OCI-LY7 (cell line): ENCODE data around the gene NFKB2. TPM values are rescaled to one million over a fixed set of nuclear protein-coding genes. Genes with fewer than 3 reads are reported as not detected.

Source experiments
- BruUV-seq: library from RNA; stranded (reverse); fragments of 400-500 nt; replicated peaks from 2 replicates; lab custom pipeline; 2021; lab: Mats Ljungman, UMichigan
- CTCF ChIA-PET: fragments of 300-600 bp; sonication (Branson Sonifier 250); formaldehyde crosslinking; loops from one replicate; lab custom pipeline; 2022; ENCODE audit warnings: antibody characterized with exemption; ENCODE audit not compliant: unreplicated experiment; lab: Charles Lee
- POLR2A ChIA-PET: fragments of 300-600 bp; sonication (Branson Sonifier 250); formaldehyde crosslinking; loops from one replicate; lab custom pipeline; 2022; ENCODE audit warnings: antibody characterized with exemption; lab: Charles Lee
- DNase-seq: peaks from one replicate; pipeline ENCODE4 v3.0.0-alpha.2; 2015; ENCODE audit warnings: low spot score
- H2AFZ ChIP-seq: fragments of 200-600 bp; sonication (generic), shearing (Covaris generic); 2 replicates; pipeline ENCODE4 v1.6.1; 2014; ENCODE audit warnings: mild to moderate bottlenecking, antibody characterized with exemption, low read length, moderate library complexity
- H3K27ac ChIP-seq: fragments of 200-600 bp; sonication (generic); 2 replicates; pipeline ENCODE4 v1.5.1; 2014; ENCODE audit warnings: mixed run types, low read depth, mild to moderate bottlenecking, moderate library complexity, low read length, inconsistent platforms; ENCODE audit not compliant: poor library complexity, severe bottlenecking
- H3K36me3 ChIP-seq: fragments of 200-600 bp; sonication (generic); 2 replicates; pipeline ENCODE4 v1.6.1; 2014; ENCODE audit warnings: mild to moderate bottlenecking, antibody characterized with exemption, low read length, moderate library complexity, mixed read lengths; ENCODE audit not compliant: insufficient read depth
- H3K4me1 ChIP-seq: fragments of 200-600 bp; sonication (generic); 2 replicates; pipeline ENCODE4 v1.5.1; 2014; ENCODE audit warnings: mild to moderate bottlenecking, low read length; ENCODE audit not compliant: insufficient read depth, poor library complexity, severe bottlenecking
- H3K4me2 ChIP-seq: fragments of 200-600 bp; sonication (generic); 2 replicates; pipeline ENCODE4 v1.6.1; 2014; ENCODE audit warnings: mild to moderate bottlenecking, low read length
- H3K4me3 ChIP-seq: fragments of 200-600 bp; sonication (generic); 2 replicates; pipeline ENCODE4 v1.5.1; 2014; ENCODE audit warnings: mild to moderate bottlenecking, low read depth, low read length; ENCODE audit not compliant: poor library complexity, severe bottlenecking
- H3K79me2 ChIP-seq: fragments of 200-600 bp; sonication (generic); 2 replicates; pipeline ENCODE4 v1.6.1; 2016; ENCODE audit warnings: low read depth, mild to moderate bottlenecking, low read length, moderate library complexity, mixed read lengths; ENCODE audit not compliant: insufficient read depth
- H3K9me2 ChIP-seq: fragments of 200-600 bp; sonication (generic); 2 replicates; pipeline ENCODE4 v1.6.1; 2016; ENCODE audit warnings: mild to moderate bottlenecking, low read length, mixed read lengths; ENCODE audit not compliant: insufficient read depth
- H3K9me3 ChIP-seq: fragments of 200-600 bp; sonication (generic); 2 replicates; pipeline ENCODE4 v1.6.1; 2014; ENCODE audit warnings: mild to moderate bottlenecking, mixed run types, low read length, mixed read lengths
- H4K20me1 ChIP-seq: fragments of 200-600 bp; sonication (generic); 2 replicates; pipeline ENCODE4 v1.6.1; 2014; ENCODE audit warnings: mild to moderate bottlenecking, antibody characterized with exemption, low read length, moderate library complexity, mixed read lengths; ENCODE audit not compliant: insufficient read depth
- EZH2phosphoT487 ChIP-seq: fragments of 200-600 bp; sonication (generic); IDR thresholded peaks from 2 replicates; pipeline ENCODE4 v1.6.1; 2018; ENCODE audit warnings: low read depth, borderline replicate concordance, mild to moderate bottlenecking, mixed run types, antibody characterized with exemption, low read length, moderate library complexity, mixed read lengths
- intact Hi-C: fragments of 100-400 bp; cut with micrococcal nuclease; formaldehyde crosslinking; loops from one replicate; pipeline ENCODE4 v1.10.0; 2022; ENCODE audit not compliant: unreplicated experiment
- total RNA-seq, 2 experiments: library from RNA; depleted of rRNA in 1 of 2; stranded (reverse); fragments of >200 nt in 1 of 2; shearing (Covaris generic) in 1 of 2; gene quantifications; 2 replicates each; pipeline ENCODE4 v1.2.3, GENCODE V29; 2014 to 2022
- TF ChIP-seq, protein P1 (sequence below): fragments of 200-600 bp; sonication (generic); conservative IDR thresholded peaks from 2 replicates; pipeline ENCODE4 v1.5.1; 2014; ENCODE audit warnings: mild to moderate bottlenecking, antibody characterized with exemption, low read length, moderate library complexity, mixed read lengths

Gene NFKB2
- total RNA-seq, 2 experiments from 2014 or later, result 47.1 to 67.3 TPM

DNA sequence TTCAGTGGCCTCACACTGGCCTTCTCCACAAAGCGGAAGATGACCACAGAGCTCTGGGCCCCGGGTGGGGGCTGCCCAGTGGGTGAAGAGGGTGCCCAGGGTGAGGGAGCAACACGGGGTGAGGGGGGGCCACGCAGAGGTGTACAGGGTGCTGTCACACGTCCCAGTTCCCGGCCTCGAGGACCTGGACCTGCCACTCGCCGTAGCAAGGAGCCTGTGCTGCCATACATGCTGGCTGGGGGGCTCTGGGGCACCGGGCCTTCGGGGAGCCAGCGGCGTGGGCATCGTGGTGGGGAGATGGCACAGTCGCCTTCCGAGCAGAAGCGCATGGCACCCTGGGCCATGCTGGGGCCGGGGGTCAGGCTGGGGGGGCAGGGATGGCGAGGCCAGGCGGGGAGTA is 21.2 kb downstream of the NFKB2 start:
- H3K4me1 ChIP-seq, result peaks cover 48% of the 10 kb centered on the region
- TF ChIP-seq EZH2phosphoT487, result no peak
- TF ChIP-seq, protein P1, sequence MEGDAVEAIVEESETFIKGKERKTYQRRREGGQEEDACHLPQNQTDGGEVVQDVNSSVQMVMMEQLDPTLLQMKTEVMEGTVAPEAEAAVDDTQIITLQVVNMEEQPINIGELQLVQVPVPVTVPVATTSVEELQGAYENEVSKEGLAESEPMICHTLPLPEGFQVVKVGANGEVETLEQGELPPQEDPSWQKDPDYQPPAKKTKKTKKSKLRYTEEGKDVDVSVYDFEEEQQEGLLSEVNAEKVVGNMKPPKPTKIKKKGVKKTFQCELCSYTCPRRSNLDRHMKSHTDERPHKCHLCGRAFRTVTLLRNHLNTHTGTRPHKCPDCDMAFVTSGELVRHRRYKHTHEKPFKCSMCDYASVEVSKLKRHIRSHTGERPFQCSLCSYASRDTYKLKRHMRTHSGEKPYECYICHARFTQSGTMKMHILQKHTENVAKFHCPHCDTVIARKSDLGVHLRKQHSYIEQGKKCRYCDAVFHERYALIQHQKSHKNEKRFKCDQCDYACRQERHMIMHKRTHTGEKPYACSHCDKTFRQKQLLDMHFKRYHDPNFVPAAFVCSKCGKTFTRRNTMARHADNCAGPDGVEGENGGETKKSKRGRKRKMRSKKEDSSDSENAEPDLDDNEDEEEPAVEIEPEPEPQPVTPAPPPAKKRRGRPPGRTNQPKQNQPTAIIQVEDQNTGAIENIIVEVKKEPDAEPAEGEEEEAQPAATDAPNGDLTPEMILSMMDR, result no peak
- no peaks in the 10 kb centered on the region; the same call in 1 of the 2 replicates for H3K79me2 ChIP-seq
- no TSS peak for BruUV-seq
- no peaks in the 10 kb centered on the region for H4K20me1 ChIP-seq
- no peaks in the 10 kb centered on the region for H3K9me2 ChIP-seq
- ChIA-PET CTCF (no interaction called here), POLR2A (no interaction called here)
- H3K4me2 ChIP-seq, result no peak overlapping the region
- intact Hi-C loops, result no loop called here
- H2AFZ ChIP-seq, result no peak overlapping the region
- no peaks in the 10 kb centered on the region for H3K36me3 ChIP-seq
- no peak overlapping the region for H3K27ac ChIP-seq
- H3K4me3 ChIP-seq, result no peak overlapping the region
- no peaks in the 10 kb centered on the region for H3K9me3 ChIP-seq
- DNase-seq, result no peak

DNA sequence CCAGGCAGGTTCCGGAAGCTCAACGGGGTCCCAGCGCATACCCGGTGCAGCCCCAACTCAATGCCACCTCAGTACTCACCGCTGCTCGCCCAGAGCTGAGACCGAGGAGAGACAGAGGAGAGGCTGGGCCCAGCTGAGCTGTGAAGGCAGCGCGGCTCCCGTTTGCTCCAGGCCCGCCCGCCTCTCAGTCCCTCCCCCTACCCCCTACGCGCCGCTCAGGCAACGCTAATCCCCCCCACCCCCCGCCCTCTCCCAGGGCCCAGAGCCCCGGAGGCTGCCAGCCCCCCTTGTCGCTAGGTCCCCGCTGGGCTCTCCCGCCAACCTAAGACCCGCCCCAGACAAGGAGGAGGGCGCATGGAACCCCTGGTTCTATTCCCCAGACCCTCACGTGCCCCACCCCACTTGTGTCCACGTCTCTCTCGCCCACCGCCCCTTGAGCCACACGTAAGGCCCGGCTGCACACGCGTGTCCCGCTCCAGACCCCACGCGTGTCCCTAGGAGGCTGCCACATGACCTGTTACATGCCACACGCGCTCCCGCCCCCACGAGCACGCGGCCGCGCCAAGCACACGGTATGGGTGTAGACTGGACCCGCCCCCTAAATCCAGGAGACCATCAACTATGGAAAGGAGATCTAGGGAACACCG is 23.2 kb downstream of the NFKB2 start, which contains the start of gene PSD:
Gene PSD (minus strand): TSS at position 164 of the 647 bp plus-strand sequence. CDS start 1,747 bp downstream, outside the sequence.
- ChIA-PET POLR2A (no interaction called here), CTCF (no interaction called here)
- DNase-seq, result no peak
- intact Hi-C loops, result no loop called here
- BruUV-seq, result no TSS peak
- H3K27ac ChIP-seq, result peak within 1 kb of the TSS; percentile 82
- peaks cover 6% of the 10 kb centered on the region; the same call in 1 of the 2 replicates for H3K79me2 ChIP-seq
- peaks cover 11% of the 10 kb centered on the region; the same call in 1 of the 2 replicates for H3K36me3 ChIP-seq
- peak within 1 kb of the TSS; percentile 80; the same call in 1 of the 2 replicates for H2AFZ ChIP-seq
- H3K9me2 ChIP-seq, result no peaks in the 10 kb centered on the region
- H3K9me3 ChIP-seq, result no peaks in the 10 kb centered on the region
- H4K20me1 ChIP-seq, result no peaks in the 10 kb centered on the region
- no peak for TF ChIP-seq EZH2phosphoT487
- TF ChIP-seq, protein P1, result no peak
- H3K4me1 ChIP-seq, result peaks cover 46% of the 10 kb centered on the region
- H3K4me2 ChIP-seq, result peak within 1 kb of the TSS; percentile 96
- peak within 1 kb of the TSS; percentile 79 for H3K4me3 ChIP-seq
